Heart right ventricle (tissue), 16 donors: ENCODE measurements around the gene GLRA1. TPM values are rescaled to one million over a fixed set of nuclear protein-coding genes. Genes with fewer than 3 reads are reported as not detected.
A peak's percentile ranks its signal among the peaks of the same experiment; 100 is the strongest.

Experiments
- ATAC-seq, 8 donors: fragments of 200-7000 bp; cut with Tn5 transposase; one replicate each; pipeline ENCODE4 v1.9.1; 2020; ENCODE audit warnings: mild to moderate bottlenecking in 8 of 8, moderate library complexity in 8 of 8, moderate number of reproducible peaks in 1 of 8
- DNase-seq, 2 donors: peaks; one replicate each; pipeline ENCODE4 v3.0.0-alpha.2; 2020
- H3K27ac ChIP-seq, 10 donors: fragments of 200-600 bp; sonication (generic) in 2 of 10; one replicate each; pipeline versions ENCODE4 v1.5.0 to v1.8.0; 2020 to 2022; ENCODE audit warnings: mild to moderate bottlenecking in 3 of 10
- H3K27me3 ChIP-seq, 7 donors: fragments of 200-600 bp; one replicate each; pipeline ENCODE4 v1.8.0; 2021 to 2022; ENCODE audit warnings: mild to moderate bottlenecking in 2 of 7
- H3K36me3 ChIP-seq, 9 donors: fragments of 200-600 bp; sonication (generic) in 1 of 9; one replicate each; pipeline versions ENCODE4 v1.5.0 to v1.8.0; 2020 to 2022; ENCODE audit warnings: mild to moderate bottlenecking in 2 of 9
- H3K4me1 ChIP-seq, 9 donors: fragments of 200-600 bp; sonication (generic) in 1 of 9; one replicate each; pipeline versions ENCODE4 v1.5.0 to v1.8.0; 2020 to 2022; ENCODE audit warnings: mild to moderate bottlenecking in 4 of 9
- H3K4me3 ChIP-seq, 10 donors: fragments of 200-600 bp; sonication (generic) in 2 of 10; one replicate each; pipeline versions ENCODE4 v1.5.0 to v1.8.0; 2020 to 2022; ENCODE audit warnings: mild to moderate bottlenecking in 7 of 10, moderate library complexity in 2 of 10
- H3K9me3 ChIP-seq, 11 donors: fragments of 200-600 bp in 10 of 11; sonication (generic) in 2 of 11; one replicate each; pipeline versions ENCODE4 v1.5.0 to v1.8.0; 2013 to 2022; ENCODE audit warnings: mild to moderate bottlenecking in 2 of 11, control low read depth in 1 of 11, moderate library complexity in 1 of 11
- WGBS, 2 donors: extraction: QIAGEN DNeasy Blood & Tissue Kit; methylation state at CpG; one replicate each; pipeline ENCODE4 v1.1.7; 2013; ENCODE audit warnings: inconsistent platforms in 1 of 2; 5-methylcytosine and 5-hydroxymethylcytosine counted together
- intact Hi-C, 10 donors: fragments of 100-400 bp; cut with DNase I; formaldehyde crosslinking; loops; one replicate each; pipeline versions ENCODE4 v1.11.1 to v1.14.2; 2022
- polyA plus RNA-seq, 2 donors: library from polyadenylated mRNA; stranded (reverse); fragments of 200-250 nt; gene quantifications; one replicate each; pipeline ENCODE4 v1.2.3, GENCODE V29; 2013
- total RNA-seq, 10 donors: library from RNA; stranded (reverse); fragmentation: NEBNext Ultra II Directional in 3 of 10; extraction: Animal tissue kit (Norgen Biotek cat#: 25700) in 3 of 10; gene quantifications; one replicate each; pipeline versions ENCODE4 v1.2.1 to v1.2.4, GENCODE V29; 2021 to 2023
- TF ChIP-seq, protein P1 (sequence below), 9 donors: fragments of 200-600 bp; sonication (generic) in 2 of 9; IDR thresholded peaks; one replicate each; pipeline versions ENCODE4 v1.5.0 to v1.8.0; 2021 to 2022; ENCODE audit warnings: antibody characterized with exemption in 9 of 9, mild to moderate bottlenecking in 5 of 9, moderate library complexity in 1 of 9
- donor health status: Arrhythmogenic right ventricular cardiomyopathy.
- donor health status: ischemic (EF 13 %, LVEDD 7.1; RV severe dilation, severe dysfunction).
- donor health status: healthy with polysubstance abuse.
- donor health status: DM: no; HTN: yes; CAD: no.
- donor health status: DM: no; HTN: no; CAD: no.
- donor health status: ischemic (EF 25% LVEDD 6.9; RV normal size, moderate dysfunction).
- donor health status: ischemic (EF 25% LVEDD 5.7; RV mildly dilated, moderate dysfunction).
- donor health status: healthy.
- donor health status: DM: yes; HTN: yes; CAD: no.
- donor health status: Ischemic cardiomyopathy.
- donor health status: ischemic (EF 35%, LVEDD 5.7; RV mildly dilated, moderate dysfunction).
- donor health status: nonischemic (EF 11% LVEDD 7.7; RV severe dilation, severe dysfunction).
- donor health status: DM: yes; HTN: yes; CAD: no.
- donor health status: PGD.
- donor health status: ischemic (EF 29% LVEDD 5.4; RV normal size, mild dysfunction).
- donor health status: nonischemic (EF 23%, LVEDD 6.1; RV moderate dilation, normal function).

The GLRA1 gene
- total and polyA plus RNA-seq, 12 donors: not detected

DNA sequence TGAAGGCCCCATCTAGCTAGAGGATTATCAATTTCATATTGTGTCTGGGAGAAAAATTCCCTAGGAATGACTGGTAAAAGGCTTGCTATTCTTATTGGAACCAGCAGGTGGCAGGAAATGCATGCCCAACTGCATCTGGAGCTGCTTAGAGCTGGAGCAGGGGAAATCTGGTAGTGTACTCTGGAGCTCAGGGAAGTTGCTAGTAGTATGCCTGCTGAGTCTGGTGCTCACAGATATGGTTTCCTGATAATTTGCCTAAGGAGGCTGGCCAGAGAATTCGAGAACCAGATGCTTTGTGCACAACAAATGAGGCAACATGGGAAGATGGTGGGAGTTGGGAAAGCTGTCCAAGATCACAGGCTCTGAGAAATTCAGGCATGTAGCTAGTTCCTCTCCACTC is 99.2 kb downstream of the GLRA1 start:
- H3K9me3 ChIP-seq: peaks cover 0 to 2% (median 0%) of the 10 kb centered on the region in 11 donors
- intact Hi-C loops: loop anchor here (1.0 to 10.0 kb wide), 19 partner anchors 317 to 687 kb away; no protein-coding TSS in a partner anchor
- no peaks in the 10 kb centered on the region for H3K36me3 ChIP-seq
- WGBS, 2 donors: 4 to 9% methylated on average over 1 of the region's 1 CpG
- TF ChIP-seq, protein P1, sequence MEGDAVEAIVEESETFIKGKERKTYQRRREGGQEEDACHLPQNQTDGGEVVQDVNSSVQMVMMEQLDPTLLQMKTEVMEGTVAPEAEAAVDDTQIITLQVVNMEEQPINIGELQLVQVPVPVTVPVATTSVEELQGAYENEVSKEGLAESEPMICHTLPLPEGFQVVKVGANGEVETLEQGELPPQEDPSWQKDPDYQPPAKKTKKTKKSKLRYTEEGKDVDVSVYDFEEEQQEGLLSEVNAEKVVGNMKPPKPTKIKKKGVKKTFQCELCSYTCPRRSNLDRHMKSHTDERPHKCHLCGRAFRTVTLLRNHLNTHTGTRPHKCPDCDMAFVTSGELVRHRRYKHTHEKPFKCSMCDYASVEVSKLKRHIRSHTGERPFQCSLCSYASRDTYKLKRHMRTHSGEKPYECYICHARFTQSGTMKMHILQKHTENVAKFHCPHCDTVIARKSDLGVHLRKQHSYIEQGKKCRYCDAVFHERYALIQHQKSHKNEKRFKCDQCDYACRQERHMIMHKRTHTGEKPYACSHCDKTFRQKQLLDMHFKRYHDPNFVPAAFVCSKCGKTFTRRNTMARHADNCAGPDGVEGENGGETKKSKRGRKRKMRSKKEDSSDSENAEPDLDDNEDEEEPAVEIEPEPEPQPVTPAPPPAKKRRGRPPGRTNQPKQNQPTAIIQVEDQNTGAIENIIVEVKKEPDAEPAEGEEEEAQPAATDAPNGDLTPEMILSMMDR (IDR thresholded peaks at IDR 0.05): peak; percentile 71 to 93 (median 89)
- DNase-seq: peak in 1 of 2 donors; percentile 70
- ATAC-seq: peak; percentile 83 to 95 (median 91)
- no peaks in the 10 kb centered on the region for H3K27me3 ChIP-seq
- peaks cover 0 to 21% (median 2%) of the 10 kb centered on the region in 9 donors for H3K4me1 ChIP-seq
- no peak overlapping the region for H3K27ac ChIP-seq
- no peak overlapping the region for H3K4me3 ChIP-seq

DNA sequence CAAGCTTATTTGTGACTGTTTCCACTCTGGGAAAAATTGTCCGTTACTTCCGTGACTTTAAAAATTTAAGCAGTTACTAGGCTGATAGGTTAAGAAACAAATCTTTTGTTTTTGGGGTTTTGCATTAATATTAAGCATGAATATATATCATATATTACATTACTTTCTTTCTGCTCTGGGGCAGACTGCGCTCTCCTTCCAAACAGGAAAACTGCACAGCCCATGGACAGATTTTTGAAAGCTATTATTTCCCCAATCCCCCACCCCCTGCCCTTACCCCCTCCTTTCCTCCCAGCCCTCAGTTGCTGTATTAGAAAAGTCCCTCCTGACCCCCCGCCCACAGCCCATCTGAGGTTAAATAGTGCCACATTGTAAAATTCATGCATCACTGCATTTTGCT is 102.5 kb downstream of the GLRA1 start:
- H3K4me3 ChIP-seq: no peak overlapping the region
- H3K27me3 ChIP-seq: no peaks in the 10 kb centered on the region
- DNase-seq: no peak
- intact Hi-C loops: loop anchor here in 7 of 10 donors (2.0 to 10.0 kb wide), 6 partner anchors 449 to 683 kb away; no protein-coding TSS in a partner anchor
- H3K27ac ChIP-seq: no peak overlapping the region
- TF ChIP-seq, protein P1 (IDR thresholded peaks at IDR 0.05): no peak
- H3K9me3 ChIP-seq: no peaks in the 10 kb centered on the region
- WGBS, 2 donors: 97 to 99% methylated on average over 4 of the region's 4 CpGs
- peaks cover 0 to 44% (median 5%) of the 10 kb centered on the region in 9 donors for H3K4me1 ChIP-seq
- no peak for ATAC-seq
- H3K36me3 ChIP-seq: peaks cover 0 to 3% (median 0%) of the 10 kb centered on the region in 9 donors

DNA sequence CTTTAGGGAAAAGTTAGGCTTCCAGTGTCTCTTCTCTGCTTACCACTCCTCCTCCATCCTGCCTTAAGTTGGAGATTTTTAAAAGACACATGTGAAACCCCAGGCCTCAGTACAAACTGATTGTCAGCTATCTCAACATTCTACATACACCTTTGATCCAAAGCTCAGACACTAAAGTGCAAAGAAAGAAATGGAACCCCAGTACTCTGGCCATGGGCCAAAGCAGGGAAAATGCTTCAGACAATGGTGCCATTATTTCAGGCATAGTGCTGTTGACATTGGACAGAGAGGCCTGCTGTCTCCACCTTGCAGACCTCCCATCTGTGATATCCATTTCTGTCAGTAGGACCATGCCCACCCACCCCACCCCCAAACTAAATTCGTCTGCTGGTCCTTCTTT is 103.7 kb downstream of the GLRA1 start:
- DNase-seq (no peak), ATAC-seq (no peak)
- Histone ChIP-seq H3K36me3 (peaks cover 0 to 15% (median 0%) of the 10 kb centered on the region in 9 donors), H3K9me3 (no peaks in the 10 kb centered on the region), H3K4me3 (no peak overlapping the region), H3K27me3 (no peaks in the 10 kb centered on the region), H3K4me1 (peaks cover 0 to 40% (median 5%) of the 10 kb centered on the region in 9 donors), H3K27ac (no peak overlapping the region)
- intact Hi-C loops: loop anchor here in 6 of 10 donors (5.0 to 10.0 kb wide), 5 partner anchors 454 to 684 kb away; no protein-coding TSS in a partner anchor
- TF ChIP-seq, protein P1 (IDR thresholded peaks at IDR 0.05): no peak
- 41 to 62% methylated on average over 1 of the region's 1 CpG for WGBS, 2 donors

DNA sequence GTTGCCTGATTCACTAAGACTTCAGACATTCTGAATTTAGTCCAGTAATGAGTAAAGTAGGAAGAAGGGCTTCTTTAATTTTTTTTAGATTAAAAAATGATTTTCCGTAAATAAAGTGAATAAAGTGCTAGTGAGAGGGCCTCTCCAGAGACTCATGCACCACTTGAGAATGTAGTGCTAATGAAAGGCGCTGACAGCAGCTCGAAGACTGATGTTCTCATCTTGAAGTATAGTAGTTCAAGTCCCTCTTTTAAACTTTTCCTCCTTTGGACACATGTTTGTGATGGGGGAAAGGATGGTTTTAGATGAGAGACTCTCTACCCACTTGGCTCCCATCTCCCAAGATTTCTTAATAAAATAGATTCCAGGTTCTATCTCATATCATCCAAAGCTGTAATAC is 104.4 kb downstream of the GLRA1 start:
- Histone ChIP-seq H3K9me3 (no peaks in the 10 kb centered on the region), H3K4me3 (no peak overlapping the region), H3K4me1 (peaks cover 0 to 34% (median 5%) of the 10 kb centered on the region in 9 donors), H3K27me3 (no peaks in the 10 kb centered on the region), H3K27ac (no peak overlapping the region), H3K36me3 (peaks cover 0 to 19% (median 0%) of the 10 kb centered on the region in 9 donors)
- intact Hi-C loops: loop anchor here in 6 of 10 donors (5.0 to 10.0 kb wide), 5 partner anchors 455 to 685 kb away; no protein-coding TSS in a partner anchor
- 62 to 67% methylated on average over 3 of the region's 3 CpGs for WGBS, 2 donors
- no peak for ATAC-seq
- no peak for DNase-seq
- TF ChIP-seq, protein P1 (IDR thresholded peaks at IDR 0.05): no peak
